OCI-LY7 (cell line): ENCODE data around the gene COBLL1.

Source experiments
- EZH2phosphoT487 ChIP-seq: fragments of 200-600 bp; sonication (generic); IDR thresholded peaks from 2 replicates; pipeline ENCODE4 v1.6.1; 2018; ENCODE audit warnings: low read depth, borderline replicate concordance, mild to moderate bottlenecking, mixed run types, antibody characterized with exemption, low read length, moderate library complexity, mixed read lengths
- TF ChIP-seq, protein P1 (sequence below): fragments of 200-600 bp; sonication (generic); conservative IDR thresholded peaks from 2 replicates; pipeline ENCODE4 v1.5.1; 2014; ENCODE audit warnings: mild to moderate bottlenecking, antibody characterized with exemption, low read length, moderate library complexity, mixed read lengths

DNA sequence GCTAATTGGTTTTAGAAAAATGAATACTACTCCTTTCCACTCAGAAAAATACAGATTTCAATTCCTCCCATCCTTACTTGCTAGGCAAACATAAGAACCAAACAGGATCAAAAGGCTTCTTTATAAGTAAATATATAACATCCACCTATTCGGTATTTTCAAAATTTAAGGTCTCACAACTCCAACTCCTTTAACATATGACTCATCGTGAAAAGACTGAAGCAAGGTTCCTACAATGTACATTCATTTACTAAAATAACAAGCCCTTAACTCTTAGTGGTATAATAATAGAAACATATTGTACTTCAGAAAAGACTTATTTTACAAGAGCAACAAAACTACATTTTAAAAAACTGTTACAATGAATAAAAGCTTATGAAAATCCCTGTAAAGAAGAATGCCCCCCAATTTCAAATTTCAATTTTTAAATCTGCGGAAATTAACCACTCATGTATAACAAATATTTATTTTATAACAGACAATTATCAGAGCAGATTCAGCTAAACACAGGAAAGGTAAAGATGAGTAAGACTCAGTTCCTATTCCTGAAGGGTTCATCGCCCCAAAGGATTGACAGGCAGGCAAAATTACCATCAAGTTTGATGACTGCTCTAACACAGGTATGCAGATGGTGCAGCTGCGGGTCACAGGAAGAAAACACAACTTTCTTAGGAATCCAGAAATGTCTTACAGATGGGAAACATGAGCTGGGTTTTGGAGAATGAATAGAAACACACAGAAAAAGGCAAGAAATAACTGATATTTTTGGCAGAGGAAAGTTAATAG, 96.4 kb downstream of the COBLL1 start:
- TF ChIP-seq, protein P1, sequence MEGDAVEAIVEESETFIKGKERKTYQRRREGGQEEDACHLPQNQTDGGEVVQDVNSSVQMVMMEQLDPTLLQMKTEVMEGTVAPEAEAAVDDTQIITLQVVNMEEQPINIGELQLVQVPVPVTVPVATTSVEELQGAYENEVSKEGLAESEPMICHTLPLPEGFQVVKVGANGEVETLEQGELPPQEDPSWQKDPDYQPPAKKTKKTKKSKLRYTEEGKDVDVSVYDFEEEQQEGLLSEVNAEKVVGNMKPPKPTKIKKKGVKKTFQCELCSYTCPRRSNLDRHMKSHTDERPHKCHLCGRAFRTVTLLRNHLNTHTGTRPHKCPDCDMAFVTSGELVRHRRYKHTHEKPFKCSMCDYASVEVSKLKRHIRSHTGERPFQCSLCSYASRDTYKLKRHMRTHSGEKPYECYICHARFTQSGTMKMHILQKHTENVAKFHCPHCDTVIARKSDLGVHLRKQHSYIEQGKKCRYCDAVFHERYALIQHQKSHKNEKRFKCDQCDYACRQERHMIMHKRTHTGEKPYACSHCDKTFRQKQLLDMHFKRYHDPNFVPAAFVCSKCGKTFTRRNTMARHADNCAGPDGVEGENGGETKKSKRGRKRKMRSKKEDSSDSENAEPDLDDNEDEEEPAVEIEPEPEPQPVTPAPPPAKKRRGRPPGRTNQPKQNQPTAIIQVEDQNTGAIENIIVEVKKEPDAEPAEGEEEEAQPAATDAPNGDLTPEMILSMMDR: no peak
- no peak for TF ChIP-seq EZH2phosphoT487
